IPS DF 6.9 (cell line): ENCODE data around the gene FAM98C.
"Not testable (repeated sequence)": the region's sequence is repeated elsewhere in the genome, so short reads cannot be mapped to it uniquely, and the experiment has no call there.

ENCODE experiments used
- DNase-seq: peaks from one replicate; pipeline ENCODE4 v3.0.0-alpha.2; 2013; ENCODE audit warnings: low read depth, low spot score
- H3K27ac ChIP-seq: one replicate; pipeline ENCODE4 v1.5.1; 2013; ENCODE audit warnings: low read length, control low read depth
- H3K27me3 ChIP-seq: 2 replicates; pipeline ENCODE4 v1.6.1; 2013; ENCODE audit warnings: mild to moderate bottlenecking, low read length; ENCODE audit not compliant: control insufficient read depth, insufficient read depth
- H3K36me3 ChIP-seq: 2 replicates; pipeline ENCODE4 v1.6.1; 2013; ENCODE audit warnings: low read length; ENCODE audit not compliant: control insufficient read depth, insufficient read depth
- H3K4me1 ChIP-seq: 2 replicates; pipeline ENCODE4 v1.6.1; 2013; ENCODE audit warnings: low read length; ENCODE audit not compliant: control insufficient read depth, insufficient read depth
- H3K4me3 ChIP-seq: 2 replicates; pipeline ENCODE4 v1.5.1; 2013; ENCODE audit warnings: mild to moderate bottlenecking, low read length
- H3K9me3 ChIP-seq: 2 replicates; pipeline ENCODE4 v1.6.1; 2013; ENCODE audit warnings: low read length, inconsistent platforms; ENCODE audit not compliant: control insufficient read depth, insufficient read depth
- WGBS: extraction: QIAGEN DNeasy Blood & Tissue Kit; methylation state at CpG from one replicate; pipeline ENCODE4 v1.1.7; 2013; ENCODE audit warnings: mixed read lengths, missing lambda C conversion rate; ENCODE audit not compliant: insufficient read length, insufficient coverage; 5-methylcytosine and 5-hydroxymethylcytosine counted together

The FAM98C gene

DNA sequence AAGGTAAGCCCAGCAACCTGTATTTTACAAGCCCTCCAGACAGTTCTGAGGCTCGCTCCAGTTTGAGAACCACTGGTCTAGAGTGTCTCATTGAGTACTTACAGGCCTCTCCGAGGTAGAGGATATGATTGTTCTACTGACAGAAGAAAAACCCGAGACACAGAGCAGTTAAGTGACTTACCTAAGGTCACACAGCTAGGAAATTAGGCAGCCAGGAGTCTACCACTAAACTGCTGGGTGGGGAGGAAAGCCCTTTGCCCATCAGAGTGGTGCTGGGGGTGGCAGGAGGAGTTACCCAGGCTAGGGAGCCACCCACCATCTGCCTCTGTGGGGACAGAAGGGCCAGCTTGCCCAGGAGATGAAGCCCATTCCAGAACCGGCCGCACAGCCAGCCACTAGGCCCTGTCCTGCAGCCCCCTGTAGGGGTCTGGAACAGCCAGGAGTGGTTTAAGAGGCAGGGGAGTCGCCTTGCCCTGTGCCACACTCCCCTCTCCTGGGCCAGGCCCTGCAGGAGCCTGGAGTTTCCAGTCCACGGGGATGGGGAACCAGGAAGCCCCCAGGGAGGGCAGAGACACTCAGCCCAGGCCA is 22.4 kb downstream of the FAM98C start:
- peaks cover 7% of the 10 kb centered on the region for H3K4me1 ChIP-seq
- no peaks in the 10 kb centered on the region for H3K27me3 ChIP-seq
- no peaks in the 10 kb centered on the region for H3K9me3 ChIP-seq
- H3K27ac ChIP-seq: no peak overlapping the region
- WGBS: no CpG with 5 or more reads among the region's 7 CpGs
- H3K36me3 ChIP-seq: no peaks in the 10 kb centered on the region
- no peak overlapping the region for H3K4me3 ChIP-seq
- DNase-seq: no peak

DNA sequence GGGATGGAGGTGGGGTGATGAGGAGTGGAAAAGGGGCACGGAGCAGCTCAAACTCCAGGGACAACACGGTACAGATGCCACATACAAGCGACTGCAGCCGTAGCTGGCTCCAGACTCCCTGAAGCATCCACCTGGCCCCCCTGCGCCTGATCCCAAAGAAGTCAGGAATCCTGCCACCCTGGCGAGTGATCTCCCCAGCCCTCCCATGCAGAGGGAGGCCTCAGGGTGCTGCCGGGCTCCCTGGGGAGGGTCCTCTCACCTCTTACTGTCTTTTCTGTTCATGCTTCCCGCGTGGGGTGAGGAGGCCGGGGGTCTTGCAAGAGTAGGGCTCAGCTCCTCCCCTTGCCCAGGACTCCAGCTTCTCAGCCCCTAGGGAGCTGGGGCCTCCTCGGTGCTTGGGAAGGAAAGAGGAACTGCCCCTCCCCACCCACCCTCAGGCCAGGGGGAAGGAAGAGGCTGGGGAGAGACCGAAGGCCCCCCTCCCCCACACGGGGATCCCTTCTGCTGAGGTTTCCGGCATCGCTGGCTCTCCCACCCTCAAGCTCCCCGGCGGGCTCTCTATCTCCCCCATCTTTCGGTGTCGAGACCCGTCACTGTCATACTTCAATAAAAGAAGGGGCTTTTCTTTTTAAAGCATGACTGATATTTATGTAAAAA is 23.0 kb downstream of the FAM98C start, which contains the start of gene RASGRP4:
TSS of gene RASGRP4 (minus strand) at position 410 of the 657 bp plus-strand sequence. CDS start at position 282, 128 bp downstream.
- no peaks in the 10 kb centered on the region for H3K9me3 ChIP-seq
- H3K4me3 ChIP-seq: no peak within 1 kb of the TSS
- no CpG with 5 or more reads among the region's 20 CpGs for WGBS
- no peak within 1 kb of the TSS for H3K27ac ChIP-seq
- H3K4me1 ChIP-seq: peaks cover 7% of the 10 kb centered on the region
- H3K36me3 ChIP-seq: no peaks in the 10 kb centered on the region
- no peak for DNase-seq
- no peaks in the 10 kb centered on the region for H3K27me3 ChIP-seq

- H3K4me1 ChIP-seq, DNase-seq: not testable (repeated sequence)
- no CpG with 5 or more reads among the region's 17 CpGs for WGBS
Observed at GRCh38 chr19:38427035-38427677, 24.3 kb downstream of the FAM98C start.

DNA sequence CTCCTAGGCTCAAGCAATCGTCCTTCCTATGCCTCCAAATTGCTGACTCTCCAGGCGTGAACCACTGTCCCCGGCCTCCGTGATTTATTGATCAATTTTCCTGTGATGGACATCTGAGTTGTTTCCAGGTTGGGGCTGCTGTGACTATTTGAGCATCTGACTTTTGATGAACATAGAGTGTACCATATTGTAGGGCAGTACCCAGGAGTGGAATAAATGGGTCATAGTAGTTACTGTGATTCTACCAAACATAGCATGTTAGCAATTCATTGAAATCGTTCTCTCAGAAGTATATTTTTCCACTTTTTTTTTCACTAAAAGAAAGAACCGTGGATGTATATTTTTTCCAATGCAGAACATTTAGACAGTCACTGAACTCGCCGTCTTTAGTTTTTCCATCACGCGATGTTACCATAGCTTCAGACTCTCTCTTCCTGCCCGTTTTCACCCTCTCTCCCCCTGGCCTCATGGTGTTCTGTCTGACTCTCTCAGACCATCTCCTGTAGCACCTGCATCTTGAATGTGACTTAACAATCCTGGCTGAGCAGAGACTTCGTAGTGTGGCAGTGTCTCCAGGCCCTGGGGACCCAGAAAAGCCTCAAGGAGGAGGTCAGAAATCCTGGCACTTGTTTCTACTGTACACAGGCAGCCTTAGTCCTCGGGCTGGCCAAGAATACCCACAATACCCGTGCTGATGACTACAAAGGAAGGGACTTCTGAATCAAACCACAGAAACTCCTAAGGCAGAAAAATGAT is 26.3 kb downstream of the FAM98C start:
- Histone ChIP-seq H3K9me3 (no peaks in the 10 kb centered on the region), H3K27me3 (no peaks in the 10 kb centered on the region), H3K27ac (no peak overlapping the region), H3K4me1 (peaks cover 7% of the 10 kb centered on the region), H3K4me3 (no peak overlapping the region), H3K36me3 (no peaks in the 10 kb centered on the region)
- WGBS: no CpG with 5 or more reads among the region's 14 CpGs
- DNase-seq: no peak

More at GRCh38 chr19:38427035-38427677, 24.3 kb downstream of the FAM98C start:
- not testable (repeated sequence) for H3K27ac ChIP-seq, H3K9me3 ChIP-seq, H3K4me3 ChIP-seq, H3K36me3 ChIP-seq, H3K27me3 ChIP-seq

- no peaks in the 10 kb centered on the region for H3K27me3 ChIP-seq
- DNase-seq: no peak
- H3K27ac ChIP-seq: no peak overlapping the region
- no peaks in the 10 kb centered on the region for H3K9me3 ChIP-seq
- H3K4me1 ChIP-seq: peaks cover 7% of the 10 kb centered on the region
- H3K4me3 ChIP-seq: no peak overlapping the region
- no CpG with 5 or more reads among the region's 2 CpGs for WGBS
- H3K36me3 ChIP-seq: no peaks in the 10 kb centered on the region
Observed at GRCh38 chr19:38429811-38430156, 26.9 kb downstream of the FAM98C start.

DNA sequence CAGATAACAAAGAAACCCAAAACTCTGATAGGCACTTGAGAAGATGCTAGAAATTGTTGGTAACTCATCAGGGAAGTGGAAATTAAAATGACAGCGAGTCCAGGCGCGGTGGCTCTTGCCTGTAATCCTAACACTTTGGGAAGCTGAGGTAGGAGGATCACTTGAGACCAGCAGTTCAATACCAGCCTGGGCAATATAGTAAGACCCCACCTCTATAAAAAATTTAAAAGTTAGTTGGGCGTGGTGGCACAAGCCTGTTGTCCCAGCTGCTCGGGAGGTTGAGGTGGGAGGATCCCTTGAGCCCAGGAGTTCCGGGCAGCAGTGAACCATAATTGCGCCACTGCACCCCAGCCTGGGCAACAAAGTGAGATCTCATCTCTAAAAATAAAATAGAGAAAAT is 28.0 kb downstream of the FAM98C start:
- no peak overlapping the region for H3K27ac ChIP-seq
- WGBS: no CpG with 5 or more reads among the region's 7 CpGs
- no peaks in the 10 kb centered on the region for H3K27me3 ChIP-seq
- H3K36me3 ChIP-seq: no peaks in the 10 kb centered on the region
- peaks cover 2% of the 10 kb centered on the region; the same call in 1 of the 2 replicates for H3K4me1 ChIP-seq
- no peaks in the 10 kb centered on the region for H3K9me3 ChIP-seq
- H3K4me3 ChIP-seq: no peak overlapping the region
- DNase-seq: no peak

DNA sequence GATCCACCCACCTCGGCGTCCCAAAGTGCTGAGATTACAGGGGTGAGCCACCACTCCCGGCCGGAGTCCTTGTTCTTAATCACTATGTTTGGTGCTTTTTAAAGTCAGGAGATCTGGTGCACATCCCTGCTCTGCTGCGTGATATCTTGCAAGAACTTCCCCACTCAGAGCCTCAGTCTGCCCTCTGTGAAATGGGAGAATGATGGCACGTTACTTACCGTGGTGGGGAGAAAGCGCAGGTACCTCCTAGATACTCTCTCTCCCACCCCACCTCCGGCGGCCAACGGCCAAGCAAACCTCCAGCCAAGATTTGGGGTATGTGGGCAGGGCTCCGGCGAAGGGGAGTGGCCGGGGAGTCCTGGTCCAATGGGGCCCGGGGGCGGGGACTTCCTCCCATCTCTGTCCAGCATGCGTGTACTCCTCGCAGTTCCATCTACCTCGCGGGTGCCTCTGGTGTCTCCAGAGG is 30.4 kb downstream of the FAM98C start, which contains the start of gene RYR1:
TSS of gene RYR1 (plus strand) at position 424 of the 466 bp plus-strand sequence. CDS start 139 bp downstream, outside the sequence.
- Histone ChIP-seq H3K4me1 (no peaks in the 10 kb centered on the region), H3K27me3 (no peaks in the 10 kb centered on the region), H3K4me3 (peak within 1 kb of the TSS; percentile 38; the same call in 1 of the 2 replicates), H3K27ac (no peak within 1 kb of the TSS), H3K36me3 (no peaks in the 10 kb centered on the region), H3K9me3 (no peaks in the 10 kb centered on the region)
- no peak for DNase-seq
- WGBS: no CpG with 5 or more reads among the region's 20 CpGs

DNA sequence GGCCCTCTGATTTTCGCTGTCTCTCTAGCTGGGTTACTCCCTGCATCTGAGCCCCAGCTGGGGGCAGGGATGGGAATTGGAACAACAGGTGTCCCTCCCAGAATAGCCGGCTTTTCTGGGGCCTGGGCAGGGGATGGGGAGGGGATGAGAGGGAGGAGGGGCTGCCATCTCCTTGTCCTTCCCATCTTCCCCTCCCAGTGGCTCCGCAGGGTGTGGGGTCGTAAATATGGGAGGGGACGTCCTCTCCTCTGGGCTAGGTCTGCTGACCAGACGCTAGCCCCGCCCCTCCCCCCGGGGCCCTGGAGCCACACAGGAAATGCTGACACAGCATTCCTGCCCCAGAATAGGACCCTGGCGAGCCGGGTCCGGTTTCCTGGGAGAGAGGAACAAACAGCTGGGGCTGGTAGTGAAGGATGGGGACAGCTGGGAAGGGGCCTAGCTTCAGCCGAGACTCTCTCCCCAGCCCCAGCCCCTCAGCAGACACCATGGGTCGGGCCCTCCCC is 31.7 kb downstream of the FAM98C start:
- no CpG with 5 or more reads among the region's 13 CpGs for WGBS
- peak overlapping the region; percentile 38; the same call in 1 of the 2 replicates for H3K4me3 ChIP-seq
- no peaks in the 10 kb centered on the region for H3K9me3 ChIP-seq
- no peaks in the 10 kb centered on the region for H3K27me3 ChIP-seq
- H3K4me1 ChIP-seq: no peaks in the 10 kb centered on the region
- no peak overlapping the region for H3K27ac ChIP-seq
- DNase-seq: no peak
- no peaks in the 10 kb centered on the region for H3K36me3 ChIP-seq

- Histone ChIP-seq H3K27me3 (no peaks in the 10 kb centered on the region), H3K9me3 (no peaks in the 10 kb centered on the region), H3K4me3 (no peak overlapping the region), H3K36me3 (no peaks in the 10 kb centered on the region), H3K27ac (no peak overlapping the region), H3K4me1 (peaks cover 6% of the 10 kb centered on the region)
- no peak for DNase-seq
- no CpG with 5 or more reads among the region's 6 CpGs for WGBS
Observed at GRCh38 chr19:38437295-38437694, 34.4 kb downstream of the FAM98C start.

GRCh38 chr19:38437917-38438316 is 35.0 kb downstream of the FAM98C start:
- no peaks in the 10 kb centered on the region for H3K27me3 ChIP-seq
- no peaks in the 10 kb centered on the region for H3K9me3 ChIP-seq
- H3K36me3 ChIP-seq: no peaks in the 10 kb centered on the region
- DNase-seq: no peak
- H3K27ac ChIP-seq: no peak overlapping the region
- H3K4me3 ChIP-seq: no peak overlapping the region
- H3K4me1 ChIP-seq: peaks cover 6% of the 10 kb centered on the region
- no CpG with 5 or more reads among the region's 2 CpGs for WGBS
